ENCODE measurements around the gene ANAPC4.

DNA sequence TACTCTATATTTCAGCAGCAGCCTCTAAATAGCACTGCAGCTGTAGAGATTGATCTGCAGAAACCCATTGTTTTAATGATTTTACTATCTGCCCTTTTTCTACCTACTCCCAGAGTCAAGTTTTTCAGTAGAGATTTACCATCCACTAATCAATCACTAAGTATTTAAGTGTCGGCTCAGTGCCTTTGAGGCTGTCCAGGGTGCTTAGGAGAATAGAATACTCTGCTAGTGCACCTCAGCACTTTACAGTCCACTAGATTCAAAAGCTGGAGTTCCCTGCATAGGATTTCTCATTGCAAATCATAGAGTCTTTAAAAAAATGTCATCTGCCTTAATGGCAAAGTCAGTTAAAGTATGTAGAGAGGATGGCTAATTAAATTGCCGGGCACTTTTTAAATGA, 29.6 kb upstream of the ANAPC4 start:
- TF ChIP-seq EZH2phosphoT487 (IDR thresholded peaks at IDR 0.05; ENCODE audit: insufficient read depth, low read depth) (no peak), EZH2 (IDR thresholded peaks at IDR 0.05; ENCODE audit: insufficient read depth, poor library complexity, severe bottlenecking) (no peak)
